ENCODE data around the gene ATP13A3.

ATP13A3 gene

GRCh38 chr3:194367992-194368841, 118.6 kb downstream of the ATP13A3 start:
- DNase-seq: no peak

DNA sequence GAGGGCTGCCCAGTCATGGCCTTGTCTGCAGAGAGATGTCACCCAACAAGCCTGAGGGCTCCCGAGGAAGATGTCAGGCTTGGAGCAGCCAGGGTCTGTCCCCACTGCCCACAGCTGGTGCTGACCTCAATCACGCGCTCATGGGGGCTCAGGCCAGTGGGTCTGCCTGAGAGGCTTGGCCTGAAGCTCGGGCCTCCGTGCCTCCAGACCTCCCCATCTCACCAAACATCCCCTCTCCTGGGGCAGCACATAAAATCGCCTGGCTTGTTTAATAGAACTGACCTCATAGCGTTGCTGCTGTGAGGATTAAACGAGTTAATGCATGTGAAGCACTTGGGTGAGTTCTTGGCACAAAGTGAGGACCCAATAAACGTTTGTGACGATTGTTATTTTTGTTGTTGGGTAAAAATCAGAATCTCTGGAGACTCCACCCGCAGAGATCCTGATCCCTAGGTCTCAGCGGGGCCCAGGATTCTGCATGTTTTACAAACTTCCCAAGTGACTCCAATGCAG, 120.8 kb downstream of the ATP13A3 start:
- DNase-seq: no peak

DNA sequence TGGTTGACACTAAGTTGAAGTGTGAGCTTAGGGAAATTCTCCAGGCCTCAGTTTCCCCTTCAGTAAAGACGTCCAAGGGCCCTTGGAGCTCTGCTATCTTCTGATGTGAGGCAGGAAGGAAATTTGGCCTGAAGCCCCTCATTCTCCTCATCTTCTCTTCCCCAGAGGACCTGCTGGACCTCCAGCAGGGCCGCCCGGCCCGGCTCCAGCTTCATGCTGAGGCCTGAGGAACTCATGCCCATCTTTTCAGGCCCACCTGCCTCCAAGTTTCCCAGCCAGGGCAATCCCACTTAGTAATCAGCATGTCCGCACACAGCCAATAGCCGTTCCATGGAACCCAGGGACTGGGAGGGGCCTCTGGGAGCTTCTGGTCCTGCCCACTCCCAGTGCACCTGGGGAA, 121.3 kb downstream of the ATP13A3 start:
- no peak for DNase-seq

- no peak for DNase-seq
Observed at GRCh38 chr3:194364652-194365434, 122.0 kb downstream of the ATP13A3 start.

GRCh38 chr3:194364314-194364651, 122.5 kb downstream of the ATP13A3 start:
- DNase-seq: no peak

DNA sequence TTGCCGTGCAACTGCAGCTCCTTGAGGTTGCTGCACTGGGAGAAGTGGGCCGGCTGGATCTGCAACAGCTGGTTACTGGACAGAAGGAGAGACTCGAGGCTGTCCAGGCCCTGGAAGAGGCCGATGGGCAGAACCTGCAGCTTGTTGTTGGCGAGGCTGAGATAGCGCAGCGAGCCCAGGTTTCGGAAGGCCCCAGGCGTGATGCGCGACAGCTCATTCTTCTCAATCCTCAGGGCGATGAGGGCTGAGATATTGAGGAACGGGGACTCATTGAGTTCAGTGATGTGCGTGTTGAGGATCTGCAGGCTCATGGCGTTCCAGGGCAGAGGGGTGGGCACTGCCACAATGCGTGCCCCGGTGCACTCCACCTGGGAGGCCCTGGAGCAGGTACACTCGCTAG, 126.2 kb downstream of the ATP13A3 start:
- no peak for DNase-seq

DNA sequence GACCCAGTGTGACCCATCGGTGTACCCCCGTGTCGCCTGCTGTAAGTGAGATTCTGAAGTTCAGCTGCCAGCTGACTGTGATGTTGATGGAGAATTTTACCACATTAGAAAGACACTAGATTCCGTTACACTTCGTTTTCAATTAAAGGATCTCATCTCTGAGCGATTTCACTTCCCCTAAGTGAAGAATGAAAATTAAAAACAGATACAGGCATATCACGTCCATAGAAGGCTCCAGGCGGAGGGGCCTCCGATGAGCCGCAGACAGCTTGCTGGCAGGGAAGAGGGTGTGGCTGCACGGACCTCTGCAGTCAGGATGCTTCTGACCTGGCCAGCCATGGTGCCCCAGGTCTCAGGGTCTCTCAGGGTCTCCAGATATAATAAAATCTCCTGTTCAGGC, 129.1 kb downstream of the ATP13A3 start:
- DNase-seq: no peak

DNA sequence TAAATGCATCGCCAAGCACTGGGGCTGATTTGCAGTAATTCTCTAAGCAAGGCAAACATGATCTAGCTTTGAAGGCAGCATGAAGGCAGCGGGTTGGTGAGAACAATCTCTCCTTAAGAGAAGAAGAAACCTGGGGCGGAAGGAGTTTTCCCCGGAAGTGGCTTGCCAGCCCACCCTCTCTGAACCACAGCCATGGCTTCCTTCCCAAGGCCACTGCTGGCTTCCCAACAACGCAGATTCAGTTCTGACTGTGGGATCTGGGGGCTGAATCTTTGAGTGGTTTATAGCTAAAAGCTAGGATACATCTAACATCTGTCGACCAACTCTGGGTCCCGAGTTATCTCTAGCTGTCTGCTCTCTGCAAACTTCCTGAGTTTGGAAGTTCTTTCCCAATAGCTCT, 131.4 kb downstream of the ATP13A3 start:
- no peak for DNase-seq

- no peak for DNase-seq
Observed at GRCh38 chr3:194354315-194354714, 132.5 kb downstream of the ATP13A3 start.
